ENCODE measurements around the gene PDXK. TPM values are rescaled to one million over a fixed set of nuclear protein-coding genes. Genes with fewer than 3 reads are reported as not detected.
A peak's percentile ranks its signal among the peaks of the same experiment; 100 is the strongest.

Gene PDXK
- polyA plus RNA-seq, 3 donors = 67.8 to 104 (median 70.2) TPM

- DNase-seq (ENCODE audit: extremely low read depth in 1 of 11, low read depth in 9 of 11, low spot score in 4 of 11) = no peak
Measured at GRCh38 chr21:43716376-43717165, 2.4 kb upstream of the PDXK start.

GRCh38 chr21:43717166-43717853, 1.6 kb upstream of the PDXK start:
- no peak for DNase-seq (ENCODE audit: extremely low read depth in 1 of 11, low read depth in 9 of 11, low spot score in 4 of 11)

GRCh38 chr21:43717967-43718871, 710 bp upstream of the PDXK start:
- no peak for DNase-seq (ENCODE audit: extremely low read depth in 1 of 11, low read depth in 9 of 11, low spot score in 4 of 11)

GRCh38 chr21:43719748-43720538, 1.0 kb downstream of the PDXK start:
- DNase-seq (ENCODE audit: extremely low read depth in 1 of 11, low read depth in 9 of 11, low spot score in 4 of 11) = no peak

GRCh38 chr21:43720539-43721166, 1.7 kb downstream of the PDXK start:
- no peak for DNase-seq (ENCODE audit: extremely low read depth in 1 of 11, low read depth in 9 of 11, low spot score in 4 of 11)

- no peak for DNase-seq (ENCODE audit: extremely low read depth in 1 of 11, low read depth in 9 of 11, low spot score in 4 of 11)
Measured at GRCh38 chr21:43721206-43721605, 2.3 kb downstream of the PDXK start.

- DNase-seq (ENCODE audit: extremely low read depth in 1 of 11, low read depth in 9 of 11, low spot score in 4 of 11) = no peak
Measured at GRCh38 chr21:43721939-43722338, 3.0 kb downstream of the PDXK start.

- DNase-seq (ENCODE audit: extremely low read depth in 1 of 11, low read depth in 9 of 11, low spot score in 4 of 11) = no peak
Measured at GRCh38 chr21:43723648-43724047, 4.7 kb downstream of the PDXK start.

GRCh38 chr21:43726686-43727518, 8.0 kb downstream of the PDXK start:
- DNase-seq (ENCODE audit: extremely low read depth in 1 of 11, low read depth in 9 of 11, low spot score in 4 of 11) = no peak

GRCh38 chr21:43727519-43728153, 8.7 kb downstream of the PDXK start:
- DNase-seq (ENCODE audit: extremely low read depth in 1 of 11, low read depth in 9 of 11, low spot score in 4 of 11) = no peak

GRCh38 chr21:43728154-43728466, 9.2 kb downstream of the PDXK start:
- no peak for DNase-seq (ENCODE audit: extremely low read depth in 1 of 11, low read depth in 9 of 11, low spot score in 4 of 11)

GRCh38 chr21:43728467-43729390, 9.8 kb downstream of the PDXK start:
- peak in 10 of 11 donors; percentile 69 to 87 (median 79) for DNase-seq (ENCODE audit: extremely low read depth in 1 of 11, low read depth in 9 of 11, low spot score in 4 of 11)

GRCh38 chr21:43731476-43731875, 12.5 kb downstream of the PDXK start:
- no peak for DNase-seq (ENCODE audit: extremely low read depth in 1 of 11, low read depth in 9 of 11, low spot score in 4 of 11)

- no peak for DNase-seq (ENCODE audit: extremely low read depth in 1 of 11, low read depth in 9 of 11, low spot score in 4 of 11)
Measured at GRCh38 chr21:43731891-43732711, 13.2 kb downstream of the PDXK start.

GRCh38 chr21:43733060-43733459, 14.1 kb downstream of the PDXK start:
- no peak for DNase-seq (ENCODE audit: extremely low read depth in 1 of 11, low read depth in 9 of 11, low spot score in 4 of 11)
